Non-pigmented ciliary epithelial cell (primary cell): ENCODE measurements around the gene COX6B1.
"Not testable (repeated sequence)": the region's sequence is repeated elsewhere in the genome, so short reads cannot be mapped to it uniquely, and the experiment has no call there.

Source experiments
- DNase-seq: peaks from one replicate; pipeline ENCODE4 v3.0.0-alpha.2; 2010; ENCODE audit warnings: low read depth

COX6B1 gene, protein sequence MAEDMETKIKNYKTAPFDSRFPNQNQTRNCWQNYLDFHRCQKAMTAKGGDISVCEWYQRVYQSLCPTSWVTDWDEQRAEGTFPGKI

DNA sequence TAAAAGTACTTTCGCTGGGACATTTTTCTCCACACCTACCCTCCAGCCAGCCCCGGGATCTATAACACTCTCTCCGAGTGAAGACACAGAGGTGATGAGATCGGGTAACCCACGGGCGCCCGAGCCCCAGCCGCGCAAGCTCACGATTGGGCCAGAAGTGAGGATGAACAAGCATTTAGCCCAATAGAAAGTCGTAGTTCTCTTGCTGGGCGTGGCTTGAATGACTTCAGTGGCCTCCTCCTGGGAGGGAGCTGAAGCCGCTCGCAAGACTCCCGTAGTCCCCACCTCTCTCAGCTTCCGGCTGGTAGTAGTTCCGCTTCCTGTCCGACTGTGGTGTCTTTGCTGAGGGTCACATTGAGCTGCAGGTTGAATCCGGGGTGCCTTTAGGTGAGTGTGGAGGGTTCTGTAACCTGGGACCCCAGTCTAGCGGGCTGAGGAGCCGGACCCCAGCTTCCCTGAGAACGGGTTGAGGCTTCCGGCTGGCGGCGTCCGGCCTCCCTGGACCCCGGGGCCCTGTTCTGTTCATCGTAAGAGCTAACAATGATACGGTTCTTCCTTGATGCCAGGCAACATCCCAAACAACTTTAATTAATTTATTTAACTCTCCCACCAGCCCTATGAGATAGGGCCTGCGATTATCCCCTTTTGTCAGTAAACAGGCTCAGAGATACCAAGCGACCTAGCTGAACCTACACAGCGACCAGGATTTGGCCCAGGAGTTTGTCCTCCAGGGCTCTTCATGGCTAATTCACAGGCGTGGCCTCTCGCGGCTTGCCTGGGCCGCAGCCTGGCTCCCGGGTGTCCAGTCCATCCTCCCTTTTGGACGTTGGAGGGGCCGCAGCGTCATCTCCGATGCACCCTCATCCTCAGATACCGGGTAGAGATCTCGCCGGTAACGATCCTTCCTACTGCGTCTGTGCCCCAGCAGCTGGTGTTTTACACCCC is at the start of gene COX6B1:
TSS of gene COX6B1 (plus strand) at position 307 of the 945 bp plus-strand sequence. CDS start 2,921 bp downstream, outside the sequence.
- peak; percentile 91 for DNase-seq

DNA sequence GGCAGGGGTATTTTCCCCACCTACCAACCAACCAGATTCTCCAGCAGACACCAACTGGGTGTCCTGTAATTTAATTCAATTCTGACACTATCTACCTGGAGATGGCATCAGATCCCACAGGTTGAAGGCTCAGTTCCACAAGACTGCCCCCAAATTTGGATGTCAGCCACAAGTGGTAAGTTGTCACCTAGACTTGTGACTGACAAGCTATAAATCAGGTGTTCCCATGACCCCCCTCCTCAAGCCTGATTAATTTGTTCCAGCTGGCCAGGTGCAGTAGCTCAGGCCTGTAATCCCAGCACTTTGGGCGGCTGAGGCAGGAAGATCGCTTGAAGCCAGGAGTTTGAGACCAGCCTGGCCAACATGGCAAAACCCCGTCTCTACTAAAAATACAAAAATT is 46.2 kb upstream of the COX6B1 start:
- DNase-seq, result no peak

DNA sequence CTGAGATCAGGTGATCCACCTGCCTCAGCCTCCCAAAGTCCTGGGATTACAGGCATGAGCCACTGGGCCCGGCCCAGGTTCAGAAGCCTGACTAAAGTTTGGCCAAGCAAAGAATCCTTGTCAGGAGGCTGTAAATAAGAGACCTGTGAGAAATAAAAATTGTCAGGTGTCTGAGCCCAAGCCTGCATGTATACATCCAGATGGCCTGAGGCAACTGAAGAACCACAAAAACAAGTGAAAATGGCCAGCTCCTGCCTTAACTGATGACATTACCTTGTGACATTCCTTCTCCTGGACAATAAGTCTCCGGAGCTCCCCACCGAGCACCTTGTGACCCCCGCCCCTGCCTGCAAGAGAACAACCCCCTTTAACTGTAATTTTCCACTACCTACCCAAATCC is 43.7 kb upstream of the COX6B1 start:
- not testable (repeated sequence) for DNase-seq

DNA sequence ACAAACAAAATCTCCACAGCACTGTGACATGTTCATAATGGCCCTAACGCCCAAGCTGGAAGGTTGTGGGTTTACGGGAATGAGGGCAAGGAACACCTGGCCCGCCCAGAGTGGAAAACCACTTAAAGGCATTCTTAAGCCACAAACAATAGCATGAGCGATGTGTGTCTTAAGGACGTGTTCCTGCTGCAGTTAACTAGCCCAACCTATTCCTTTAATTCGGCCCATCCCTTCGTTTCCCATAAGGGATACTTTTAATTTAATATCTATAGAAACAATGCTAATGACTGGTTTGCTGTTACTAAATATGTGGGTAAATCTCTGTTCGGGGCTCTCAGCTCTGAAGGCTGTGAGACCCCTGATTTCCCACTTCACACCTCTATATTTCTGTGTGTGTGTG is 41.0 kb upstream of the COX6B1 start:
- not testable (repeated sequence) for DNase-seq

DNA sequence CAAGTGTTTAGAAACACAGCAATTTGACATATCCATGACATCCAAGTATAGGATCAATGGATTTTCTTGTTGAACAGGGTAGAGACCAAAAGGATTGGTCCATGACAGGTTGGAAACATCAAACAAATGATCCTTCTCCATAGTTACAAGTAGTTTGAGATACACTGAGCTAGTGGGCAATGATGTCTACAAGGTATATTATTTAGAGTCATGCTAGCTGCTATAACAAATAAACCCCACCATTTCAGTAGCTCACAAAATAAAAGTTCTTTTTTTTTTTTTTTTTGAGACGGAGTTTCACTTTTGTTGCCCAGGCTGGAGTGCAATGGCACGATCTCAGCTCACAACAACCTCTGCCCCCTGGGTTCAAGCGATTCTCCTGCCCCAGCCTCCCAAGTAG is 40.5 kb upstream of the COX6B1 start:
- DNase-seq, result no peak

DNA sequence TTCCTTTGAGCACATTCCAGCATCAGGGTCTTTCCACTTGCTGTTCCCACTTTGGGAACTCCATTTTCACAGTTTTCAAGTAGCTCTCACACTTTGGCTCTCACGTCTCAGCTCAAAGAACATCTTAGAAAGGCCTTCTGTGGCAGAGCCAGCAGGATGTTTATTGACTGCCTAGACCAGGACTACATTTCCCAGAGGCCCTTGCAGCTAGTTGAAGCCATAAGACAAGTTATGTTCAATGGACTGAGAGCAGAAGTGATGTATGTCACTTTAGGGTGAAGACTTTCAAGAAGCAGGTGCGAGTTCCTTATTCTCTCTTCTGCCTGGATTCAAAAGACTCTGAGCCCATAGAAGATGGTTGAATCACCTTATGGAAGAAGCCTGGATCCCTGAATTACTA is 39.9 kb upstream of the COX6B1 start:
- DNase-seq, result no peak

DNA sequence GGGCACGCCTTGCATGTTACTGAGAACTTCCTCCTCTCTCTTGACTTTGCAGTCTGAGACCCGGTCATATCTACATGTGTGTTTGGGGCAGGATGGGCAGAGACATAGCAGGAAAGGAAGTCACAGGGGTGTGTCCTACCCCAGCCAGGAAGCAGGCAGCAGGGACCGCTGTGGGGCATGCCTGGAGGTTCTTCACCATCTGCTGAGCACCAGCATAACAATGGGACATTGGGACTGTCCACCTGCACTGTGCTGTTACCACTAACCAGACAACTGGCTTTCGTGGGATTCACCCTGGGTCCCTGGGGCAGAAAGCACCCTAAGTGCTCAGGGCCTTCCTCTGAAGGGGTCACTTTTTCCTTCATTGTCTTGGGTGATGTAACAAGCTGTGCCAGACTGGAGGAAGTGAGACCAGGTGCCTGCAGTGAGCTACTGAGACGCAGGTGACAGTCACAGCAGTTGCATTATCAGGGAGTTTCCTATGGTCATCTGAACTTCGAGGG is 38.2 kb upstream of the COX6B1 start:
- DNase-seq, result no peak

DNA sequence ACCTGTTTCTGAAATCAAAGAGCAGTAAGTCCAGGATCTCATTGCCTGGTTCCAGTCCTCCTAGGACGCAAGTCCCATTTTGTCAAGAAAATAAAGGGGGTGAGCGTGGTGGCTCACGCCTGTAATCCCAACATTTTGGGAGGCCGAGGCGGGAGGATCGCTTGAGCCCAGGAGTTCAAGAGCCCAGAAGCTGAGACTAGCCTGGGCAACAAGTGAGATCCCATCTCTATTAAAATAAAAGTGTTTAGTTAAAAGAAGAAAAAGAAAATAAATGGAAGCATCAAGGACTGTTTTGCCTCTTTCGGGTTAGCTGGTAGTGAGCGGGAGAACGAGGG is 35.9 kb upstream of the COX6B1 start:
- no peak for DNase-seq

DNA sequence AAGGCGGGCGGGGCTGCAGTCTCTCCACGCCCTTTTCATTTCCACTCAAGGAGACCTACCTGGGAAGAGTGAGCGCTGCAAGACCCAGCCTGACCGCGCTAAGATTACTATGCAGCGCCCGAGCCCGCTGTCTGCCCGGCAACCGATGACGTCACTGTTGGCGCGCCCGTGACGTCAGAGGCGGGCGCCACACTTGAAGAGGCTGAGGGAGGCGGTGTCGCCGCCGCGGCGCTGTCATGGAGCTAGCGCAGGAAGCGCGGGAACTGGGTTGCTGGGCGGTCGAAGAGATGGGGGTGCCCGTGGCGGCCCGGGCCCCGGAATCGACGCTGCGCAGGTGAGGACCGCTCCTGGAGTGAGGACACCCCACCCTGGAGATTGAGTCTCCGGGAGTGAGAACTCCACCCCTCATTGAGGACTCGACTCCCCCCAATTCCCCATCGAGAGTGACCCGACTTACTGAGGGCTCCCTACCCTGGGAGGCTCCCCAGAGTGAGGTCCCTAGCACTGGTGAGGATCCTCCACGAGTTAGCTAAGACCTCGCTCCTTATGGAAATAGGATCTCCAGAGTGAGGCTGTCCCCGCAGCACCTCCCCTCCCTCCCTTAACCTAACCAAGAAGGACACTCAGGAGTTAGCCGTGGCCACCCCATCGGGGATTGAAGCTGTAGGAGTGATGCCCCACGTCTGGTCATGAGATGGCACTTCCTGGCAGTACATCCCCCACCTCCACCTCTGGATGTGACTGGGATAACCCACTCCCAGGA is 35.4 kb upstream of the COX6B1 start, which contains the start of gene HAUS5:
TSS of gene HAUS5 (plus strand) at position 177 of the 763 bp plus-strand sequence. CDS start at position 237, 60 bp downstream.
- DNase-seq, result peak; percentile 38

DNA sequence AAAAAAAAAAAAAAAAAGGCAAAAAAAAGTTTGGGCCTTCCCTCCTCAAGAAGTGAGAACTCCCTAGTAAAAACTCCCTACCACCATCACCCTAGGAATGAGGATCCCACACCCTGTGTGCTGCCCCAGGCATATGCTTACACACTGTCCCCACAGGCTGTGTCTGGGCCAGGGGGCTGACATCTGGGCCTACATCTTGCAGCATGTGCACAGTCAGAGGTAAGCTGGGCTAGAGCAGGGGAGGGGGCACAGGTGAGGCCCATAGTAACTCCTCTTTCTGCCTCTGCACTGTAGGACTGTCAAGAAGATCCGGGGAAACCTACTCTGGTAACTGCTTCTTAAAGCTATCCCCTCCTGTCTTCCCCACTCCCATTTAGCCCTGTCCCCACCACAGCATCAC is 34.5 kb upstream of the COX6B1 start:
- DNase-seq, result no peak

DNA sequence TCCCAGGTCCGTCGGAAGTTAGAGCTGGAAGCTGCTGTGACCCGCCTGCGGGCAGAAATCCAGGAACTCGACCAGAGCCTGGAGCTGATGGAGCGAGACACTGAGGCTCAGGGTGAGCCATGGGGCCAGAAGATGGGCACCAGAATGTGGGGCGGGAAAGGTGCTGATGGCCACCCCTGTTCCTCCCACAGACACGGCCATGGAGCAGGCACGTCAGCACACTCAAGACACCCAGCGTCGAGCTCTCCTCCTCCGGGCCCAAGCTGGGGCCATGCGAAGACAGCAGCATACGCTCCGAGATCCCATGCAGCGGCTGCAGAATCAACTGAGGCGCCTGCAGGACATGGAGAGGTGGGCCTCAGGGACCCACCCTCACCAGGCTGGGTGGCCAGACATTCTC is 33.1 kb upstream of the COX6B1 start:
- DNase-seq, result no peak

DNA sequence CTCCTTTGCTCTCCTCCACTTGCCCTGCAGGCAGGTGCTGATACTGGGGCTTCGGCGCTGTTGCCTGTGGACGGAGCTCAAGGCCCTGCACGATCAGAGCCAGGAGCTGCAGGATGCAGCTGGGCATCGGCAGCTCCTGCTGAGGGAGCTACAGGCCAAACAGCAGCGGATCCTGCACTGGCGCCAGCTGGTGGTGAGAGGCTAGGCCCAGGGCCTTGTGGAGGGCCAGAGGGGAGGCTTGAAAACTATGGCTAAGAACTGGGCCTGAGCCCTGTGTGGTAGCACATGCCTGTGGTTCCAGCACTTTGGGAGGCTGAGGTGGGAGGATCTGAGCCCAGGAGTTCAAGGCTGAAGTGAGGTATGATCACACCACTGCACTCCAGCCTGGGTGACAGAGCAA is 29.3 kb upstream of the COX6B1 start:
- DNase-seq, result no peak

DNA sequence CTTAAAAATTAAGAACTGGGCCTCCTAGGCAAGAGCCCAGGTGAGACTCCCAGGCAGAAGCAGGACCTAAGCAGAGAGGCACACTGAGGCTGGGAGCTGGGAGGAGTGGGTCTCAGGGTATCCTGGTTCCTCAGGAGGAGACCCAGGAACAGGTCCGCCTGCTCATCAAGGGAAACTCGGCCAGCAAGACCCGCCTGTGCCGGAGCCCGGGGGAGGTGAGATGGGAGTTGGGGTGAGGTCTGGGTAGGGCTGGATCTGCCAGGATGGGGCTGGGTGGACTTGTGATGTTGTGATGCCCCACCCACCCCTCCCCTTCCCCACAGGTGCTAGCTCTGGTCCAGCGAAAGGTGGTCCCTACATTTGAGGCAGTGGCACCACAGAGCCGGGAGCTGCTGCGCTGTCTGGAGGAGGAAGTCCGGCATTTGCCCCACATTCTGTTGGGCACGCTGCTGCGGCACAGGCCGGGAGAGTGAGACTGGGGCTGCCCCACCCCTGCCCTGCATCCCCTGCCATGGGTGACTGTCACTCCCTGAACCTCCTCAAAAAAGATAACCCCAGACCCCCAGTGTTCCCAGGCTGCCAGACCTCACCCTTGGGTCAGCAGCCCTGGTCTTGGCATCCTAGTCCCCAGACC is 28.7 kb upstream of the COX6B1 start:
- no peak for DNase-seq

DNA sequence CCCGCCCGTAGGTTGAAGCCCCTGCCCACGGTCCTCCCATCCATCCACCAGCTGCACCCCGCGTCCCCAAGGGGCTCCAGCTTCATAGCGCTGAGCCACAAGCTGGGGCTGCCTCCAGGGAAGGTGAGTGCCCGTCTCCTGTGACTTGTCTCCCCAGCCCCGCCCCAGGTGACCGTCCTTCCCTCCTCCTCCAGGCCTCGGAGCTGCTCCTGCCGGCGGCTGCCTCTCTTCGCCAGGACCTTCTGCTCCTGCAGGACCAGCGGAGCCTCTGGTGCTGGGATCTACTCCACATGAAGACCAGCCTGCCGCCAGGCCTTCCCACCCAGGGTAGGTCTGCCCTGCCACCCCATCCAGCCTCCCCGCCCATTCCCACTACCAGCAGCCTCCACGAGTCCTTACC is 28.1 kb upstream of the COX6B1 start:
- DNase-seq, result no peak

DNA sequence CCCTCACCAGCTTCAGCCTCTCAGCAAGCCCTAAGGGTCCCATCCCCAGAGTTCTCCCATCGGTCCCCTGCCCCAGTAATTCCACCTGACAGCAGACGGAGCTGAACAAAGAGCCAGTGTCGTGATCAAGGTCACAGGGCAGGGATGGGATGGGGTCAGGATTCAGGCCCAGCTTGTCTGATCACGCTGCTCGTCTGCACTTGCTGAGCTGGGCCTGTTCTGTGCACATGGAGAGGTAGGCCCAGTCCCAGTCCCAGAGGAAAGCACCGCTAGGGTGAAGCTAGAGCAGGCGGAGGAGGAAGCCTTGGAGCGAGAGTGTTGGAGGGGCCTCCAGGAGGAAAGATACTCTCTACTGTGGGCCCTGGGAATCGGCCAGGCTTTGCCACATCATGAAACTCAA is 26.4 kb upstream of the COX6B1 start:
- DNase-seq, result no peak

DNA sequence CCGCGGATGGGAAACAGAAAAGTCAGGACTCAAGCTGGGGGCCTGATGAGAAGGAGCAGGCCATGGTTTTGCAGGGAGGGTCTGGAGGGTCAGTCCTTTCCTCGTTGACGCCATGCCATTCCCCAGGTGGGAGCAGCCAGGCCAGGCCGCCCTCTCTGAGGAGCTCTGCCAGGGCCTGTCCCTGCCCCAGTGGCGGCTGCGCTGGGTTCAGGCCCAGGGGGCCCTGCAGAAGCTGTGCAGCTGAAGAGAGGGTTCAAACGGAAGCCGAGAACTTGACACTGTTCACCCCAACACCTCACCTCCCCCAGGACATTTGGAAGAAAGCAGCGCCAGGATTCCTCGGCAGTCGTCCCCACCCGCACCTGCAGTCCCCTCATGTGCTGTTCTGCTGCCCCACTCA is 25.4 kb upstream of the COX6B1 start:
- DNase-seq, result no peak

DNA sequence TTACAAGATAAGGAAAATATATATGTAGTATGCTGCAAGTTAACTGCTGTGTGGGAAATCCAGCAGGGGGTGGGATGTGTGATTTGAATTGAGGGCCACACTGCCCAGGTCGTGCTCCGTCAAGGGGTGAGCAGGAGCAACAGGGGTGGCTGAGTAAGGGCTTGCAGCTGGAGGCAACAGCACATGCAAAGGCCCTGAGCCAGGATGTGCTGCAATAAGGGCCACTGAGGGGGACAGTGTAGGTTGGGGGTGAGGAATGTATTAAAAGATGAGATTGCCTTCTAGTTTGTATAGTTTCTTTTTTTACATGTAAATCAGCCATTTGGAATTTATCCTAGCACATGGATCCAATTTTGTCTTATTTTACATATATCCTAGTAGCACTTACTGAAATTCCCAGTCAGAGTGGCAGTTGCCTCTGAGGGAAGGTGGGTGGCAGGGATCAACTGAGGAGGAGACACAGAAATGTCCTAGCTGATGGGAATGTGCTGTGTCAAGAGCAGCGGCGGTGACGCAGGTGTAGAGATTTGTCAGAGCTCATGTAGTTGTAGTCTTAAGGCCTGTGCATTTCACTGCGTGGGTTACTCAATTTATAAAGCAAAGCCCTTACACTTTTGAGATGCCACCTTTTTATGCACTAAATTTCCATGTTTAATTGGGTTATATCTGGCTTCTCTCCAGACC is 24.7 kb upstream of the COX6B1 start:
- DNase-seq, result no peak

DNA sequence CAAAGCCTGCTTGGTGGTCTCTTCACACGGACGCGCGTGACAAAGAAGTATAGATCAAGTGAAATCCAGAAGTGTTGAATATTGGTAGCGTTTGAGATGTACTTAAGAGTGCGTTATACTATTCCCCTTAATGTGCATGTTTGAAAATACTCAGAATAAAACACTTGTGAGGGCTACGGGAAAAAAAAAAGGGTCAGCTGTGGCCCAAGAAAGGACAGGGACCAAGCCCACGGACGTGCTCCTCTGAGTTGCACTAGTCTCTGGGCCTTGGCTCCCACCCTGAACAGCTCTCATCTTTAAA is 19.9 kb upstream of the COX6B1 start:
- no peak for DNase-seq

DNA sequence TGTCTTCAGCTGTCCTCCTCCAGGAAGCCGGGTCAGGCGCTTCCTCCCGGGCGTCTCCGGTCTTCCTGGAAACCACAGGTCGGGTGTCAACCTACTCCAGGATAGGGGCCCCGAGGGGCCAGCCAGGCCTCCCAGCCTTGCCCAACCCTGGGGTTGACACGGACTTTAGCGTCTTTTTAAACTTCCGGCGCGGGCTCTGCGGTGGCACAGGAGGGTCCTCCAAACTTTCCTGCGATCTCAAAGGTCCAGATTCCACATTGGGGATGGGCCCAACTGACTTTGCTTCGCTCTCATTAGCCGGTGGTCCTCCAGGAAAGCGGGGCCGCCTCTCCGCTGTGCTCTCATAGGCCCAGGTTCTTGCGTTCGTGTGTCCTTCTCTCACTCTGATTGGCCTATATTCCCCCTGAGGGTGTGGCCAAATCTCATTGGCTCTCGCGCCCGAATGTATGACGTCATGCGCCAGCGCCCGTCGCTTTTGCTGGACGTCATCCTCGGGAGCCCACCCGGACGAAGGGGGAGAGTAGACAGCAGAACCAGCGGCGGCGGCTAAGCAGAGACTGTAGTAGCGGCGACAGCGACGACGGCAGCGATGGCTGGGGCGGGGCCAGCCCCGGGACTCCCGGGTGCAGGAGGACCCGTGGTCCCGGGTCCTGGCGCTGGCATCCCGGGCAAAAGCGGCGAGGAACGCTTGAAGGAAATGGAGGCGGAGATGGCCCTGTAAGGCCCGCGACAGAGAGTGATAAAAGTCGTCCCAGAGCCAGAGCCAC is 19.4 kb upstream of the COX6B1 start, which contains the start of gene RBM42:
TSS of gene RBM42 (plus strand) at position 472 of the 767 bp plus-strand sequence. CDS start at position 590, 118 bp downstream.
- DNase-seq, result peak; percentile 93

DNA sequence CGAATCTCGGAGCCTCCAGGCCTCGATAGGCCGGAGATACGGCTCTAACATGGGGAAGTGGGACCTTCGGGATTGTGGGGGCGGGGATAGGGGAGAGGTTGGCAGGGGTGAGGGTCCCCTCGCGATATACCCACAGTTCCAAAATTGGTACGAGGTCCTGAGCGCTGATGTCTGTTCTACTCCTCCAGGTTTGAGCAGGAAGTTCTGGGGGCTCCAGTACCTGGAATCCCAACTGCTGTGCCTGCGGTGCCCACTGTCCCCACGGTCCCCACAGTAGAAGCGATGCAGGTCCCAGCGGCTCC is 18.8 kb upstream of the COX6B1 start:
- DNase-seq, result no peak
